ENCODE measurements around the gene FEM1B.

The FEM1B gene

DNA sequence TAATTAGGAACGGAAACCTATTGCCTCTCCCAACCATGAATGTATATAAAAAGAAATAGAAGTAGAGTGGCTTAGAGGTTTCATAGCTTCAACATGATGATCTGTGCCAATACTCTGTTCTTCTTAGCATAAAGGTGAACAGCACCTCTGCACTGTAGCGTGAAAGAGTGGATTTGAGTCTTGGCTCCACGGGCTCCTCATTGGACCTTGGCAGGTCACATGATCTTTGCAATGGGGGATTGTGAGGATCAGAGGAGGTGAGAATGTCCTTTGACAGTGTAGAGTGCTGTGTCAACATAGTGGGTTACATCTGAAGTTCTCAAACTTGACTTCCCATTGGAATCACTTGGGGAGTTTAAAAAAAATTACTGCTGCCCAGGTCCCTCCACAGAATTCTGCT, 51.4 kb downstream of the FEM1B start:
- in situ Hi-C loops (cut with HindIII; ENCODE audit: low pct_ligation_motif_present, low sequenced_read_pairs): no loop called here
- Histone ChIP-seq H3K36me3 (replicated peaks) (peaks cover 71% of the 10 kb centered on the region), H3K4me3 (ENCODE audit: low read depth, low read length) (no peak overlapping the region), H3K27me3 (replicated peaks) (no peaks in the 10 kb centered on the region), H3K27ac (no peak overlapping the region)
- DNase-seq: no peak
- TF ChIP-seq, protein P1, sequence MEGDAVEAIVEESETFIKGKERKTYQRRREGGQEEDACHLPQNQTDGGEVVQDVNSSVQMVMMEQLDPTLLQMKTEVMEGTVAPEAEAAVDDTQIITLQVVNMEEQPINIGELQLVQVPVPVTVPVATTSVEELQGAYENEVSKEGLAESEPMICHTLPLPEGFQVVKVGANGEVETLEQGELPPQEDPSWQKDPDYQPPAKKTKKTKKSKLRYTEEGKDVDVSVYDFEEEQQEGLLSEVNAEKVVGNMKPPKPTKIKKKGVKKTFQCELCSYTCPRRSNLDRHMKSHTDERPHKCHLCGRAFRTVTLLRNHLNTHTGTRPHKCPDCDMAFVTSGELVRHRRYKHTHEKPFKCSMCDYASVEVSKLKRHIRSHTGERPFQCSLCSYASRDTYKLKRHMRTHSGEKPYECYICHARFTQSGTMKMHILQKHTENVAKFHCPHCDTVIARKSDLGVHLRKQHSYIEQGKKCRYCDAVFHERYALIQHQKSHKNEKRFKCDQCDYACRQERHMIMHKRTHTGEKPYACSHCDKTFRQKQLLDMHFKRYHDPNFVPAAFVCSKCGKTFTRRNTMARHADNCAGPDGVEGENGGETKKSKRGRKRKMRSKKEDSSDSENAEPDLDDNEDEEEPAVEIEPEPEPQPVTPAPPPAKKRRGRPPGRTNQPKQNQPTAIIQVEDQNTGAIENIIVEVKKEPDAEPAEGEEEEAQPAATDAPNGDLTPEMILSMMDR (IDR thresholded peaks at IDR 0.05; ENCODE audit: low read depth, low read length, missing control alignments): no peak

DNA sequence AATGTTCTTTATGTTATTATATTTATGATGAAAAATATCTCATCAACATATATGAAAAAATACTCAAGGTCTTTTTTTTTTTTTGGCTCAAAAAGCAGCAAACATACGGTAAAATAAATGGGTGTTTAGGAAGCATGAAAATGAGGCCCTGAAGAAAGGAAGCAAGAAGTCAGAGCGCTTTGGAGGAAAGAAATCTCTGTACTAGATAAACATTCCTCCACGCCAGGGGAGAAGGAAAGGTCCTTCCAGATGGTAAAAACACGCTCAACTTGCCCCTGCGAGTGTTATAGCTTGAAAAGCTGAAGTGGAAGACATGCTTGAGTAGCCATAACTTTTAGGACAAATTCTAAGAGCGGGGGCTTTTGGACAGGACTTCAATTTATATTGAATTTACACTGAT, 52.9 kb downstream of the FEM1B start:
- no peak for DNase-seq
- no peak overlapping the region for H3K27ac ChIP-seq
- TF ChIP-seq, protein P1 (IDR thresholded peaks at IDR 0.05; ENCODE audit: low read depth, low read length, missing control alignments): no peak
- in situ Hi-C loops (cut with HindIII; ENCODE audit: low pct_ligation_motif_present, low sequenced_read_pairs): no loop called here
- H3K36me3 ChIP-seq (replicated peaks): peaks cover 61% of the 10 kb centered on the region
- no peaks in the 10 kb centered on the region for H3K27me3 ChIP-seq (replicated peaks)
- no peak overlapping the region for H3K4me3 ChIP-seq (ENCODE audit: low read depth, low read length)

DNA sequence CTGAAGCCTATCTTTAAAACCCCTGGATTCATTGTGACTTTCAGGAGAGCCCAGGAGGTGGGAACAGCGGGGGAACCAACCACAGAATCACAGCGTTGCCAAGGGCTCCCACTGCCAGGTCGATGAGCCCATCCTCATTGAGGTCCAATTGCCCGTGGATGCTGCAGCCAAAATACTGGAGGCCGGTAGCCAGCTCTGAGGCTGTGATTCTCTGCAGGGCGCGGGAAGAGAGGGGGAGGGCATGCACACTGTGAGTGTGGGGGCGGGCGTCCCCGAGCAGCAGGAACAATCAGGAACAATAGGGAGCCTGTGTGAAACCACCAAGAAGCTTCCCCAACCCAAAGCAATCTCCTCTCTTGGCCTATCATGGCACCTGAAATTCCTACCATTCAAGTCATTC, 53.4 kb downstream of the FEM1B start:
- TF ChIP-seq, protein P1 (IDR thresholded peaks at IDR 0.05; ENCODE audit: low read depth, low read length, missing control alignments): no peak
- Histone ChIP-seq H3K36me3 (replicated peaks) (peaks cover 60% of the 10 kb centered on the region), H3K4me3 (ENCODE audit: low read depth, low read length) (no peak overlapping the region), H3K27me3 (replicated peaks) (no peaks in the 10 kb centered on the region), H3K27ac (no peak overlapping the region)
- DNase-seq: no peak
- in situ Hi-C loops (cut with HindIII; ENCODE audit: low pct_ligation_motif_present, low sequenced_read_pairs): no loop called here

DNA sequence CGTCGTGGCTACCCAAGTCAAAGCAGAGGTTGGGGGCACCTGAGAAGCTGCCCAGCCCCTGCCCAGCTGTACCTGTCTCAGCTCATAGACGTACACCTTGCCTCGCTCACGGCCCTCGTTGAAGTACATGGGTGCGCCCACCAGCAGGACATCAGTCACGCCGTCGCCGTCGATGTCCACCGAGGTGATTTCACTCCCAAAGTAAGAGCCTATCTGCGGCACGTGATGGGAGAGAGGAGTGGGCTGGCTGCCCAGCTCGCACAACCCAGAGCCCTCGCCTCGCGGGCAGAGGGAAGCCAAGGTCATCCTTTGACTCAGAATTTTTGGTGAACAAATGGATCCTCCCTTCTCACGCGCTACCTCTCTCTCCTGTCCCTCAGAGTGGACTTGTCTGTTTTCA, 54.7 kb downstream of the FEM1B start:
- no peaks in the 10 kb centered on the region for H3K27me3 ChIP-seq (replicated peaks)
- TF ChIP-seq, protein P1 (IDR thresholded peaks at IDR 0.05; ENCODE audit: low read depth, low read length, missing control alignments): no peak
- in situ Hi-C loops (cut with HindIII; ENCODE audit: low pct_ligation_motif_present, low sequenced_read_pairs): no loop called here
- peaks cover 50% of the 10 kb centered on the region for H3K36me3 ChIP-seq (replicated peaks)
- DNase-seq: no peak
- H3K27ac ChIP-seq: no peak overlapping the region
- no peak overlapping the region for H3K4me3 ChIP-seq (ENCODE audit: low read depth, low read length)

DNA sequence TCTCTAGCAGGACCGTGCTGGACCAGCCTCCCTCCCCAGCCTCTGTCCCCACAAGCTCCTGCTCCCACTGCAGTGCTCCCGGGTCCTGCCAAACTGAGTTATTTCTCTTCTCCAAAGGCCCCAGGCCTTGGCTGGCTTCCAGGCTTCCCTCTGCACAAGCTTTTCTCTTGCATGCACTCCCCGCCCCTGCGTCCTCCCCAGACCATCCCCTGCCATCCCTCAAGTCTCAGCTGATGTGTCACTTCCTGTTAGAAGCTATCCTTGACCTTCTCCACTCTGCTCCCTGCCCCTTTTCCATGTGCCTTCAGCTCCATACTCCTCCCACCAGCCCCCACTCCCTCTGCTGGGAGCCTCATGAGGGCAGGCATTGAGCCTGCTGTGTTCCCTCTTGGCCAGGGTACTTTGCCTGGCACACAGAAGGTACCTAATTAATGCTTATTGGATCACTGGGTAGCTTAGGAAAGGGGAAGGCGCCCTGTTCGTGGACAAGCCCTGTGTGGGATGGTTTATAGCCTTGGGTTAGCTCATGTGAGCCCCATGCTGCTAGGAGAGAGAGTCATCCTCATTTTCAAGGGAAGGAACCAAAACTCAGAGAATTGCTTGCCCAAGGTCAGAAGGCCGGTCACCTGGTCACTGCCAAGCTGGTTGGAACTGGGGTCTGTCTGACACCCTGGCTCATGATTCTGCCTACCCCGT, 56.4 kb downstream of the FEM1B start:
- H3K36me3 ChIP-seq (replicated peaks): peaks cover 44% of the 10 kb centered on the region
- DNase-seq: peak; percentile 71
- H3K27ac ChIP-seq: peak overlapping the region; percentile 6

More for the DNA sequence above, 56.4 kb downstream of the FEM1B start:
- in situ Hi-C loops (cut with HindIII; ENCODE audit: low pct_ligation_motif_present, low sequenced_read_pairs): no loop called here
- TF ChIP-seq, protein P1 (IDR thresholded peaks at IDR 0.05; ENCODE audit: low read depth, low read length, missing control alignments): no peak
- no peaks in the 10 kb centered on the region for H3K27me3 ChIP-seq (replicated peaks)
- H3K4me3 ChIP-seq (ENCODE audit: low read depth, low read length): no peak overlapping the region

All from brain microvascular endothelial cell (primary cell).